Measurements from ENCODE around the gene PLEKHM2.
"Not testable (repeated sequence)": the region's sequence is repeated elsewhere in the genome, so short reads cannot be mapped to it uniquely, and the experiment has no call there.

Gene PLEKHM2

DNA sequence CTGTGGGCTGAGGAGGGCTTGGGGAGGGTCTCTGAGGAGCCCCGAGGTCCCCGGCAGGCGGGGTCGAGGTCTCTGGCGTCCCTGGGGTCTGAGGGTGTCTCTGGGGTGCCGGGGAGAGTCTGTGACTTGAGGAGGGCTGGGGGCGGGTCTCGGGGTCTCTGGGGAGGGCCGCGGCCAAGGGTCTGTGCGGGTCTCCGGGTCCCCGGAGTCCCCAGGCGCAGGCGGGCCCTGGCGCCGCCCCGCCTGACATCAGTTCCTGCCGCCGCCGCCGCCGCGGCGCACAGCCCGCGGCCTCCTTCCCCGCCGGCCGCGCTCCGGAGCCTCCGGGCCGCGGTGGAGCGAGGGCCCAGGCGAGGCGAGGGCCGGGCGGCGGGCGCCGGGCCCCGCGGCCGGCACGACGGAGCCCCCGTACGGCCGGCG, at the start of gene PLEKHM2:
TSS of gene PLEKHM2 (plus strand) at position 279 of the 420 bp plus-strand sequence. CDS start 239 bp downstream, outside the sequence.
- peaks cover 16% of the 10 kb centered on the region for H3K36me3 Mint-ChIP-seq (ENCODE audit: low read depth)
- H3K4me3 Mint-ChIP-seq: peak within 1 kb of the TSS; percentile 88
- H3K27ac Mint-ChIP-seq: peak within 1 kb of the TSS; percentile 93
- DNase-seq: peak; percentile 68
- H3K9me3 Mint-ChIP-seq: no peaks in the 10 kb centered on the region
- no peaks in the 10 kb centered on the region for H3K27me3 Mint-ChIP-seq
- H3K4me1 Mint-ChIP-seq (ENCODE audit: low read depth): peaks cover 50% of the 10 kb centered on the region

DNA sequence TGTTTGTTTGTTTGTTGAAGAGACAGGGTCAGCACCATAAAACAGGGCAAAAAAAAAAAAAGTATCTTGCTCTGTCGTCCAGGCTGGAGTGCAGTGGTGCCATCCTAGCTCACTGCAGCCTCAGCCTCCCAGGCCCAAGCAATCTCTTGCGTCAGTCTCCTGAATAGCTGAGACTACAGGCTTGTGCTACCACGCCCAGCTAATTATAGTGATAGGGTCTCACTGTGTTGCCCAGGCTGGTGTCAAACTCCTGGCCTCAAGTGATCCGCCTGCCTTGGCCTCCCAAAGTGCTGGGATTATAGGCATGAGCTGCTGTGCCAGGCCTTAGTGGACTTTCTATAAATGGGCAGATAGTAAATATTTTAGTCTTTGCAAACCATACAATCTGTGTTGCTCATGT, 47.7 kb upstream of the PLEKHM2 start:
- Mint-ChIP-seq H3K27ac (no peak overlapping the region), H3K4me3 (no peak overlapping the region), H3K4me1 (ENCODE audit: low read depth) (no peaks in the 10 kb centered on the region), H3K27me3 (no peaks in the 10 kb centered on the region), H3K36me3 (ENCODE audit: low read depth) (peaks cover 98% of the 10 kb centered on the region), H3K9me3 (no peaks in the 10 kb centered on the region)
- DNase-seq: no peak

GRCh38 chr1:15637826-15638225, 46.3 kb upstream of the PLEKHM2 start:
- Mint-ChIP-seq H3K9me3 (no peaks in the 10 kb centered on the region), H3K36me3 (ENCODE audit: low read depth) (peaks cover 95% of the 10 kb centered on the region), H3K4me1 (ENCODE audit: low read depth) (no peaks in the 10 kb centered on the region), H3K4me3 (no peak overlapping the region), H3K27me3 (no peaks in the 10 kb centered on the region), H3K27ac (peak overlapping the region; percentile 15)
- no peak for DNase-seq

DNA sequence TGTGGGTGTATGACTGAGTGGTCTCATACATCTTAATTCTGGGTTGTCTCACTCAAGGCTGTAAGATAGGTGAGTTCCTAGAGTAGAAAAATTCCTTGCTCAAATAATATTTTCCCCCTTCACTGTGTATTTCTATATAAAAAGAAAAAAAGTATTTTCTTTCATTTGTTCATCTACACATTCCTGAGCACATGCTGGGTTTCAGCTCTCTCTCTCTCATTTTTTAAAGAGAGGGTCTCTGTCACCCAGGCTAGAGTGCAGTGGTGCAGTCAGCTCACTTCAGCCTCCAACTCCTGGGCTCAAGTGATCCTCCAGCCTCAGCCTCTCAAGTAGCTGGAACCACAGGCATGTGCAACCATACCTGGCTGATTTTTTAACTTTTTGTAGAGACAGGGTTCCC, 44.9 kb upstream of the PLEKHM2 start:
- Mint-ChIP-seq H3K9me3 (no peaks in the 10 kb centered on the region), H3K36me3 (ENCODE audit: low read depth) (peaks cover 95% of the 10 kb centered on the region), H3K27me3 (no peaks in the 10 kb centered on the region), H3K4me1 (ENCODE audit: low read depth) (no peaks in the 10 kb centered on the region), H3K4me3 (no peak overlapping the region), H3K27ac (no peak overlapping the region)
- DNase-seq: no peak

DNA sequence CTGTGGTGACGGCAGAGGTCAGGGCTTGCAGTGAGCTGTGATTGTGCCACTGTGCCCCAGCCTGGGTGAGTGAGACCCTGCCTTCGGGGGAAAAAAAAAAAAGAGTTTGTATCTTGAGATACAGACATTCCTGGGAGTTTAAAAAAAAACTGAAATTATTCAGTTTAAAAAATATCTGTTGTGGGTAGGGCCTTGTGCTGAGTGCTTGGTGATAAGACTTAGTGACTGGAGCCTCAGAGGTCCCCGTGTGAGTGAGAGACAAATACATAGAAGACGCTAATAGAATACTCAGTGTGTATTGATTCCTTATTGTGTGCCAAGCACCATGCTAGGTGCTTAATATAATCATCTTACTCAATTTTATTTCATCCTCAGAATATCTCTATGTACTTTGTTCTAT, 44.2 kb upstream of the PLEKHM2 start:
- Mint-ChIP-seq H3K4me3 (no peak overlapping the region), H3K27me3 (no peaks in the 10 kb centered on the region), H3K27ac (no peak overlapping the region), H3K9me3 (no peaks in the 10 kb centered on the region), H3K36me3 (ENCODE audit: low read depth) (peaks cover 94% of the 10 kb centered on the region), H3K4me1 (ENCODE audit: low read depth) (no peaks in the 10 kb centered on the region)
- no peak for DNase-seq

DNA sequence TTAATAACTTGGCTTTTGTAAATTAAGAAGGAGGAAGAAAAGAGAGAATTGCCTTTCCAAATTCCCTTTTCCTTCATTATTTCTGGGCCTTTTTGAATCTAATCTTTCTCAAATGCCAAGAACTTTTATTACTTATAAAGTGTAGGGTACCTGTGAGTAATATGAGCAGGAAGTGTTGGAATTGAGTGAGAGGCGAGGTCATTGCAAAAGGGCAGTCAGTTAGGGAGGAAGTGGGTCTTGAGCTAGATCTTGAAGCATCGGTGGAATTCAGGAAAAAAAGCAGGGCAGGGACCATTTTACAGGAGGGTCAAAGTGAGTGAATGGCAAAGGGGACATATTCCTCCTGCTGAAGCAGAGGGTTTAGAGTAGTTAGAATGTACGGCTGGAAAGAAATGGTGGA, 43.5 kb upstream of the PLEKHM2 start:
- no peak for DNase-seq
- Mint-ChIP-seq H3K27ac (no peak overlapping the region), H3K36me3 (ENCODE audit: low read depth) (peaks cover 94% of the 10 kb centered on the region), H3K9me3 (no peaks in the 10 kb centered on the region), H3K4me3 (no peak overlapping the region), H3K4me1 (ENCODE audit: low read depth) (no peaks in the 10 kb centered on the region), H3K27me3 (no peaks in the 10 kb centered on the region)

- no peak for DNase-seq
- no peaks in the 10 kb centered on the region for H3K9me3 Mint-ChIP-seq
- no peaks in the 10 kb centered on the region for H3K4me1 Mint-ChIP-seq (ENCODE audit: low read depth)
- no peaks in the 10 kb centered on the region for H3K27me3 Mint-ChIP-seq
- H3K27ac Mint-ChIP-seq: no peak overlapping the region
- no peak overlapping the region for H3K4me3 Mint-ChIP-seq
- peaks cover 88% of the 10 kb centered on the region for H3K36me3 Mint-ChIP-seq (ENCODE audit: low read depth)
Observed at GRCh38 chr1:15649937-15650336, 34.2 kb upstream of the PLEKHM2 start.

GRCh38 chr1:15650433-15650832, 33.7 kb upstream of the PLEKHM2 start:
- H3K27ac Mint-ChIP-seq: no peak overlapping the region
- no peaks in the 10 kb centered on the region for H3K27me3 Mint-ChIP-seq
- H3K9me3 Mint-ChIP-seq: no peaks in the 10 kb centered on the region
- no peak overlapping the region for H3K4me3 Mint-ChIP-seq
- no peaks in the 10 kb centered on the region for H3K4me1 Mint-ChIP-seq (ENCODE audit: low read depth)
- peaks cover 87% of the 10 kb centered on the region for H3K36me3 Mint-ChIP-seq (ENCODE audit: low read depth)
- no peak for DNase-seq

DNA sequence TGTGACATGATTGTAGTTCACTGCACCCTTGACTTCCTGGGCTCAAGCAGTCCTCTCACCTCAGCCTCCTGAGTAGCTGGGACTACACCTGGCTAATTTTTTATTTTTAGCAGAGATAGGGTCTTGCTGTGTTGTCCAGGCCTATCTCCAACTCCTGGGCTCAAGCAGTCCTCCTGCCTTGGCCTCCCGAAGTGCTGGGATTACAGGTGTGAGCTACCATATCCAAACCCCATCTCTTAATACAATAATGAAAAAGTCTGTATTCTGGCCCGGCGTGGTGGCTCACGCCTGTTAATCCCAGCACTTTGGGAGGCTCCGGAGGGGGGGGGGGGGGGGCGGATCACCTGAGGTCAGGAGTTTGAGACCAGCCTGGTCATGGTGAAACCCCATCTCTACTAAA, 32.0 kb upstream of the PLEKHM2 start:
- H3K4me3 Mint-ChIP-seq; H3K27ac Mint-ChIP-seq; DNase-seq; H3K27me3 Mint-ChIP-seq; H3K9me3 Mint-ChIP-seq; H3K4me1 Mint-ChIP-seq (ENCODE audit: low read depth): not testable (repeated sequence)
- peaks cover 86% of the 10 kb centered on the region for H3K36me3 Mint-ChIP-seq (ENCODE audit: low read depth)

GRCh38 chr1:15654091-15654690, 29.9 kb upstream of the PLEKHM2 start:
- no peak for DNase-seq
- H3K4me3 Mint-ChIP-seq: no peak overlapping the region
- no peaks in the 10 kb centered on the region for H3K9me3 Mint-ChIP-seq
- no peak overlapping the region for H3K27ac Mint-ChIP-seq
- no peaks in the 10 kb centered on the region for H3K4me1 Mint-ChIP-seq (ENCODE audit: low read depth)
- H3K27me3 Mint-ChIP-seq: no peaks in the 10 kb centered on the region
- peaks cover 83% of the 10 kb centered on the region for H3K36me3 Mint-ChIP-seq (ENCODE audit: low read depth)

DNA sequence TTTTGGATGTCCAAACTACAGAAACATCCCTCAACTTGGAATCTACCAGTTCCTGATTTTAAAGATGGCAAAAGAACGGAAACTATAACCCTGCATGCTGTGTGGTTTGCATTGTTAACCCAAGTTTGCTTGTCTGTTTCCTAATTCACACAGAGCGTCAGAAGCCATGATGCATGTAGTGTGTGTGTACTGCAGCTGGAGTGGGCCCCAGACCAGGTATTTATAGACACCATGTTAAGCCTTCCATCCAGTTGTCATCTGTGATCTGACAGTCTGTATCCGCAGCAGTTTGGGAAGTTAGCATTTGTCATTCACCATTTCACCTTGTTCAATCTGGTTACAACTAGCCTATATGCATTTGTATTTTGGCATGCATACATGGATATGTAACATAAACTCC, 27.7 kb upstream of the PLEKHM2 start:
- Mint-ChIP-seq H3K36me3 (ENCODE audit: low read depth) (peaks cover 86% of the 10 kb centered on the region), H3K27ac (no peak overlapping the region), H3K27me3 (no peaks in the 10 kb centered on the region), H3K4me3 (no peak overlapping the region), H3K4me1 (ENCODE audit: low read depth) (no peaks in the 10 kb centered on the region), H3K9me3 (no peaks in the 10 kb centered on the region)
- DNase-seq: no peak

DNA sequence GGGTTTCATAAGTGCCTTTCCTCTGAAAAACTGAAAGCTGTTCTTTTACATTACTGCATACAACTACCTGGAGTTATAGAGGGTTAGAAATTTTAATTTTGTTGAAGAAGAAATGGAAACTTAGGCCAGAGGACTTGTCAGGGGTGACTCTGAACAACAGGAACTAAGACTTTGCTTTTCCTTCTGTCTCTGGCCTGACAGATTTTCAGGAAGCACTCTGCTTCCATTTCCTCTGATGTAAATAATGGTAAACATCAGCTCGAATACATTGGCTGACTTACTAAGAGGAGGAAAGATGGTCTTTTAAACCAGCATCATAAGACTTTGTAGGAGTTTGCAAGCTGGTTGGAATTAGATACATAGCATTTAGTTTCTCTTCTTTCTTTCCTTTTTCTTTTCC, 27.1 kb upstream of the PLEKHM2 start:
- no peaks in the 10 kb centered on the region for H3K27me3 Mint-ChIP-seq
- no peak overlapping the region for H3K4me3 Mint-ChIP-seq
- H3K9me3 Mint-ChIP-seq: no peaks in the 10 kb centered on the region
- no peak for DNase-seq
- H3K4me1 Mint-ChIP-seq (ENCODE audit: low read depth): no peaks in the 10 kb centered on the region
- peaks cover 86% of the 10 kb centered on the region for H3K36me3 Mint-ChIP-seq (ENCODE audit: low read depth)
- H3K27ac Mint-ChIP-seq: peak overlapping the region; percentile 31

DNA sequence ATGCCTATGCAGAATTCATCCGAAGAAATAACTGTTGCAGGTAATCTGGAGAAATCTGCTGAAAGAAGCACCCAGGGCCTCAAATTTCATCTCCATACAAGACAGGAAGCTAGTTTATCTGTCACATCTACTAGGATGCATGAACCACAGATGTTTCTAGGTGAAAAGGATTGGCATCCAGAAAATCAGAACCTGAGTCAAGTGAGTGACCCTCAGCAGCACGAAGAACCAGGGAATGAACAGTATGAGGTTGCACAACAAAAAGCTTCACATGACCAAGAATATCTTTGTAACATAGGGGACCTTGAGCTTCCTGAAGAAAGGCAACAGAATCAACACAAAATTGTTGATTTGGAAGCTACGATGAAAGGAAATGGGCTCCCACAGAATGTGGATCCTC, 24.0 kb upstream of the PLEKHM2 start:
- Mint-ChIP-seq H3K4me3 (no peak overlapping the region), H3K27ac (no peak overlapping the region), H3K36me3 (ENCODE audit: low read depth) (peaks cover 83% of the 10 kb centered on the region)

DNA sequence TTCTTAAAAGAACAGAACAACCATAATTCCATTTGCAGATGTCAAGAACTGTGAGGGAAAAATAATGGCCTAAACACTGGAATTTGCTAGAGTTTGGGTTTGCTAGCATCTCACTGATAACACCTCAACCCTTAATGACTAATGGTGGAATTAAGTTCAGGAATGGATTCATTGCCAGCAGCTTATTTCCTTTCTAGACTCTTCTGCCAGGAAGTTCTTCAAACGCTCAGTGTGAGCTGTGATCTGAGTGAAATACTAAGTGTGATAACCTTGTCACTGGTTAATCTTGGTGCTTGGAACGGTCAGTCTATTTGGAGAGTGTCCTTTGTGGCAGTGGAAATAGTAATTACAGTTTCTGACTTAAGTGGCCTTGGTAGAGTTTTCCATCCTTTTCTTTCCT, 21.6 kb upstream of the PLEKHM2 start:
- no peaks in the 10 kb centered on the region for H3K4me1 Mint-ChIP-seq (ENCODE audit: low read depth)
- H3K4me3 Mint-ChIP-seq: no peak overlapping the region
- no peaks in the 10 kb centered on the region for H3K9me3 Mint-ChIP-seq
- no peaks in the 10 kb centered on the region for H3K27me3 Mint-ChIP-seq
- H3K27ac Mint-ChIP-seq: peak overlapping the region; percentile 20
- no peak for DNase-seq
- peaks cover 70% of the 10 kb centered on the region for H3K36me3 Mint-ChIP-seq (ENCODE audit: low read depth)

More for the DNA sequence above, 24.0 kb upstream of the PLEKHM2 start:
- Mint-ChIP-seq H3K27me3 (no peaks in the 10 kb centered on the region), H3K4me1 (ENCODE audit: low read depth) (no peaks in the 10 kb centered on the region), H3K9me3 (no peaks in the 10 kb centered on the region)
- DNase-seq: no peak

- H3K27me3 Mint-ChIP-seq: no peaks in the 10 kb centered on the region
- no peaks in the 10 kb centered on the region for H3K4me1 Mint-ChIP-seq (ENCODE audit: low read depth)
- H3K36me3 Mint-ChIP-seq (ENCODE audit: low read depth): peaks cover 64% of the 10 kb centered on the region
- no peak for DNase-seq
- no peak overlapping the region for H3K27ac Mint-ChIP-seq
- H3K9me3 Mint-ChIP-seq: no peaks in the 10 kb centered on the region
- no peak overlapping the region for H3K4me3 Mint-ChIP-seq
Observed at GRCh38 chr1:15663925-15664324, 20.2 kb upstream of the PLEKHM2 start.

DNA sequence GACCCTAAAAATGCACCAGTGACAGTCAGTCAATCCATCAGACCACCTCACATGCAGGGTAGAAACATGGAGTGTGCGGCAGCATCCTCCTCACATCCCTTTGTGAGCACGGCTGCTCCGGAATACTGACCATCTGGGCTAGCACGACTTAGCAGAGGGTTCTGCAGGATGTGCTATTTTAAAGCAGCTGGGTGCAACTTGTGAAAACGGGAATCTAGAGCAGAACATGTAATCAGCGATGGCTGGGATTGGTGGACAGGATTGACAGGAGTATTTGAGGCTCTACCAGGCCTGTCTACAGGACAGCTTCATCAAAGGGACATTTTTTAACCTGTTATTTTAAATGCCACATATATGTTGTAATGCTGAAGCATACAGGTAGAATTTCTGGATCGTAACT, 16.8 kb upstream of the PLEKHM2 start:
- Mint-ChIP-seq H3K36me3 (ENCODE audit: low read depth) (peaks cover 29% of the 10 kb centered on the region), H3K27ac (no peak overlapping the region), H3K4me1 (ENCODE audit: low read depth) (no peaks in the 10 kb centered on the region), H3K27me3 (no peaks in the 10 kb centered on the region), H3K9me3 (no peaks in the 10 kb centered on the region), H3K4me3 (no peak overlapping the region)
- DNase-seq: no peak
